Naive thymus-derived CD4-positive, alpha-beta T cell (primary cell): ENCODE measurements around the gene FAM184A. TPM values are rescaled to one million over a fixed set of nuclear protein-coding genes. Genes with fewer than 3 reads are reported as not detected.

Experiments used
- ATAC-seq: fragments of 150-1000 bp; cut with Tn5 transposase; 2 replicates; pipeline ENCODE4 v1.10.0; 2021; ENCODE audit warnings: mild to moderate bottlenecking, moderate library complexity
- CTCF ChIA-PET: fragments of 350-600 bp; sonication (Branson Sonifier 250); formaldehyde crosslinking; loops from one replicate; lab custom pipeline; 2021; ENCODE audit warnings: antibody characterized with exemption; lab: Charles Lee
- POLR2A ChIA-PET: fragments of 350-600 bp; sonication (Branson Sonifier 250); formaldehyde crosslinking; loops from one replicate; lab custom pipeline; 2021; ENCODE audit warnings: antibody characterized with exemption, inconsistent platforms; lab: Charles Lee
- DNase-seq, 9 donors: peaks; one replicate each; pipeline versions ENCODE4 v3.0.0 to v3.0.0-alpha.2; 2020 to 2022; ENCODE audit warnings: mixed read lengths in 1 of 9
- H3K27ac ChIP-seq: one replicate; pipeline ENCODE4 v1.7.0; 2013; ENCODE audit warnings: mild to moderate bottlenecking, low read depth, low read length, moderate library complexity
- H3K27me3 ChIP-seq, 2 donors: one replicate each; pipeline ENCODE4 v1.7.0; 2013; ENCODE audit warnings: low read length in 2 of 2, mild to moderate bottlenecking in 2 of 2, moderate library complexity in 2 of 2; ENCODE audit not compliant: control insufficient read depth in 2 of 2, insufficient read depth in 2 of 2
- H3K36me3 ChIP-seq, 3 experiments: 1 replicate in 2 of 3; 2 replicates in 1 of 3; pipeline ENCODE4 v1.7.0; 2013; ENCODE audit warnings: low read length in 3 of 3, mild to moderate bottlenecking in 3 of 3, moderate library complexity in 1 of 3; ENCODE audit not compliant: insufficient read depth in 3 of 3, control insufficient read depth in 2 of 3
- H3K4me1 ChIP-seq, 2 donors: one replicate each; pipeline ENCODE4 v1.7.0; 2013; ENCODE audit warnings: low read length in 2 of 2, mild to moderate bottlenecking in 2 of 2, moderate library complexity in 1 of 2; ENCODE audit not compliant: control insufficient read depth in 2 of 2, insufficient read depth in 2 of 2
- H3K4me3 ChIP-seq: 2 replicates; pipeline ENCODE4 v1.7.0; 2013; ENCODE audit warnings: mild to moderate bottlenecking, low read length
- H3K9me3 ChIP-seq, 3 experiments: 1 replicate in 2 of 3; 2 replicates in 1 of 3; pipeline ENCODE4 v1.7.0; 2013; ENCODE audit warnings: low read length in 3 of 3; ENCODE audit not compliant: control insufficient read depth in 2 of 3
- H3K27ac Mint-ChIP-seq, 9 donors: one replicate each; pipeline ENCODE4 v1.8.0; 2020 to 2022; ENCODE audit warnings: mixed read lengths in 9 of 9, mild to moderate bottlenecking in 8 of 9, moderate library complexity in 5 of 9, inconsistent platforms in 2 of 9
- H3K27me3 Mint-ChIP-seq, 5 donors: one replicate each; pipeline ENCODE4 v1.8.0; 2021 to 2022; ENCODE audit warnings: mixed read lengths in 5 of 5, mild to moderate bottlenecking in 1 of 5
- H3K36me3 Mint-ChIP-seq, 5 donors: one replicate each; pipeline ENCODE4 v1.8.0; 2020 to 2022; ENCODE audit warnings: mixed read lengths in 5 of 5, mild to moderate bottlenecking in 3 of 5, inconsistent platforms in 1 of 5
- H3K4me1 Mint-ChIP-seq, 7 donors: one replicate each; pipeline ENCODE4 v1.8.0; 2020 to 2022; ENCODE audit warnings: mixed read lengths in 7 of 7, mild to moderate bottlenecking in 3 of 7, inconsistent platforms in 1 of 7
- H3K4me3 Mint-ChIP-seq, 10 donors: one replicate each; pipeline ENCODE4 v1.8.0; 2020 to 2022; ENCODE audit warnings: mild to moderate bottlenecking in 10 of 10, mixed read lengths in 10 of 10, moderate library complexity in 6 of 10, inconsistent platforms in 2 of 10
- H3K9me3 Mint-ChIP-seq, 11 donors: one replicate each; pipeline ENCODE4 v1.8.0; 2020 to 2022; ENCODE audit warnings: mixed read lengths in 11 of 11, mild to moderate bottlenecking in 4 of 11, inconsistent platforms in 1 of 11, moderate library complexity in 1 of 11
- intact Hi-C, 2 donors: fragments of 100-400 bp; cut with micrococcal nuclease; formaldehyde crosslinking; loops; one replicate each; pipeline ENCODE4 v1.15.1; 2023
- polyA plus RNA-seq, 2 donors: library from polyadenylated mRNA; unstranded; fragments of 300-500 nt; fragmentation: Illumina TruSeq; gene quantifications; one replicate each; pipeline ENCODE4 v1.2.3, GENCODE V29; 2021
- total RNA-seq, 6 experiments: library from RNA in 5 of 6; stranded (reverse) in 5 of 6; gene quantifications; 1 replicate in 5 of 6; 2 replicates in 1 of 6; pipeline ENCODE4 v1.2.3 and lab custom pipeline; 2021 to 2026

Gene FAM184A
- total and polyA plus RNA-seq, 7 experiments from 2014 or later, result 0.99 to 9.8 (median 6.0) TPM

GRCh38 chr6:119060255-119060907, 18.1 kb downstream of the FAM184A start:
- POLR2A ChIA-PET, result interaction anchor here (1.3 kb wide), 1 partner anchor 18 kb away, joined by 3 read pairs; the partner anchor contains the start of gene FAM184A
- H3K4me1 ChIP-seq, result no peaks in the 10 kb centered on the region
- H3K27me3 ChIP-seq, result no peaks in the 10 kb centered on the region
- H3K9me3 ChIP-seq, result no peaks in the 10 kb centered on the region
- H3K4me1 Mint-ChIP-seq, result peaks cover 0 to 11% (median 10%) of the 10 kb centered on the region in 7 donors
- peaks cover 0 to 6% (median 0%) of the 10 kb centered on the region in 11 donors for H3K9me3 Mint-ChIP-seq
- H3K36me3 Mint-ChIP-seq, result peaks cover 0 to 10% (median 0%) of the 10 kb centered on the region in 5 donors
- no peaks in the 10 kb centered on the region for H3K36me3 ChIP-seq
- CTCF ChIA-PET, result no interaction called here
- H3K27ac Mint-ChIP-seq, result no peak overlapping the region
- no peak overlapping the region for H3K27ac ChIP-seq
- DNase-seq (no peak), ATAC-seq (no peak)
- H3K4me3 ChIP-seq, result no peak overlapping the region
- no peak overlapping the region for H3K4me3 Mint-ChIP-seq
- no peaks in the 10 kb centered on the region for H3K27me3 Mint-ChIP-seq
- intact Hi-C loops, result loop anchor here (2.0 kb wide), 1 partner anchor 16 kb away; no protein-coding TSS in a partner anchor

GRCh38 chr6:119055069-119055468, 23.4 kb downstream of the FAM184A start:
- CTCF ChIA-PET, result no interaction called here
- peak overlapping the region in 2 of 9 donors; percentile 31 to 43 for H3K27ac Mint-ChIP-seq

GRCh38 chr6:119052987-119053386, 25.5 kb downstream of the FAM184A start:
- Histone ChIP-seq H3K4me1 (no peaks in the 10 kb centered on the region), H3K27ac (no peak overlapping the region), H3K27me3 (no peaks in the 10 kb centered on the region), H3K9me3 (no peaks in the 10 kb centered on the region), H3K4me3 (no peak overlapping the region), H3K36me3 (no peaks in the 10 kb centered on the region)
- Mint-ChIP-seq H3K4me1 (peaks cover 9 to 37% (median 18%) of the 10 kb centered on the region in 7 donors), H3K9me3 (peaks cover 0 to 11% (median 4%) of the 10 kb centered on the region in 11 donors), H3K36me3 (peaks cover 0 to 15% (median 6%) of the 10 kb centered on the region in 5 donors), H3K4me3 (peak overlapping the region in 1 of 10 donors; percentile 14), H3K27ac (peak overlapping the region in 7 of 9 donors; percentile 1 to 74 (median 43)), H3K27me3 (no peaks in the 10 kb centered on the region)
- ChIA-PET POLR2A (interaction anchor here (0.7 kb wide), 1 partner anchor 21 kb away, joined by 3 read pairs; no protein-coding TSS in a partner anchor), CTCF (interaction anchor here (0.7 kb wide), 1 partner anchor 56 kb away, joined by 3 read pairs; no protein-coding TSS in a partner anchor)
- DNase-seq (no peak), ATAC-seq (peak; percentile 40)
- intact Hi-C loops, result loop anchor here in 1 of 2 donors (1.0 to 5.0 kb wide), 3 partner anchors 25 to 58 kb away; partner anchors contain the start of gene FAM184A

More at GRCh38 chr6:119055069-119055468, 23.4 kb downstream of the FAM184A start:
- Mint-ChIP-seq H3K4me3 (no peak overlapping the region), H3K27me3 (no peaks in the 10 kb centered on the region), H3K9me3 (peaks cover 0 to 10% (median 1%) of the 10 kb centered on the region in 11 donors), H3K4me1 (peaks cover 8 to 28% (median 16%) of the 10 kb centered on the region in 7 donors), H3K36me3 (peaks cover 0 to 15% (median 1%) of the 10 kb centered on the region in 5 donors)
- Histone ChIP-seq H3K9me3 (no peaks in the 10 kb centered on the region), H3K4me1 (no peaks in the 10 kb centered on the region), H3K27me3 (no peaks in the 10 kb centered on the region), H3K27ac (no peak overlapping the region), H3K4me3 (no peak overlapping the region), H3K36me3 (no peaks in the 10 kb centered on the region)
- intact Hi-C loops, result no loop called here
- ATAC-seq, result no peak
- POLR2A ChIA-PET, result no interaction called here
- DNase-seq, result no peak

GRCh38 chr6:119052292-119052889, 26.1 kb downstream of the FAM184A start:
- ATAC-seq (peak; percentile 61), DNase-seq (peak in 3 of 9 donors; percentile 13 to 26 (median 24))
- Histone ChIP-seq H3K27me3 (no peaks in the 10 kb centered on the region), H3K9me3 (no peaks in the 10 kb centered on the region), H3K36me3 (no peaks in the 10 kb centered on the region), H3K4me3 (no peak overlapping the region), H3K27ac (no peak overlapping the region), H3K4me1 (no peaks in the 10 kb centered on the region)
- CTCF ChIA-PET, result interaction anchor here (0.7 kb wide), 1 partner anchor 57 kb away, joined by 3 read pairs; no protein-coding TSS in a partner anchor
- Mint-ChIP-seq H3K27ac (peak overlapping the region in 6 of 9 donors; percentile 1 to 74 (median 46)), H3K4me3 (peak overlapping the region in 2 of 10 donors; percentile 9 to 14), H3K4me1 (peaks cover 9 to 43% (median 24%) of the 10 kb centered on the region in 7 donors), H3K36me3 (peaks cover 0 to 15% (median 6%) of the 10 kb centered on the region in 5 donors), H3K27me3 (no peaks in the 10 kb centered on the region), H3K9me3 (peaks cover 0 to 11% (median 4%) of the 10 kb centered on the region in 11 donors)
- intact Hi-C loops, result loop anchor here in 1 of 2 donors (1.0 to 5.0 kb wide), 3 partner anchors 26 to 58 kb away; partner anchors contain the start of gene FAM184A
- POLR2A ChIA-PET, result interaction anchor here (0.7 kb wide), 1 partner anchor 22 kb away, joined by 3 read pairs; no protein-coding TSS in a partner anchor

- no peak overlapping the region for H3K27ac Mint-ChIP-seq
- H3K4me1 Mint-ChIP-seq, result peaks cover 7 to 40% (median 27%) of the 10 kb centered on the region in 7 donors
- intact Hi-C loops, result no loop called here
Observed at GRCh38 chr6:119044255-119044654, 34.2 kb downstream of the FAM184A start.

GRCh38 chr6:119043783-119044182, 34.7 kb downstream of the FAM184A start:
- Histone ChIP-seq H3K4me3 (no peak overlapping the region), H3K36me3 (no peaks in the 10 kb centered on the region), H3K27ac (no peak overlapping the region), H3K9me3 (no peaks in the 10 kb centered on the region), H3K27me3 (no peaks in the 10 kb centered on the region), H3K4me1 (no peaks in the 10 kb centered on the region)
- peaks cover 7 to 40% (median 27%) of the 10 kb centered on the region in 7 donors for H3K4me1 Mint-ChIP-seq
- peaks cover 0 to 4% (median 0%) of the 10 kb centered on the region in 11 donors for H3K9me3 Mint-ChIP-seq
- ChIA-PET CTCF (no interaction called here), POLR2A (no interaction called here)
- peaks cover 0 to 15% (median 8%) of the 10 kb centered on the region in 5 donors for H3K36me3 Mint-ChIP-seq
- DNase-seq (no peak), ATAC-seq (no peak)
- no peaks in the 10 kb centered on the region for H3K27me3 Mint-ChIP-seq
- H3K4me3 Mint-ChIP-seq, result no peak overlapping the region
- peak overlapping the region in 1 of 9 donors; percentile 21 for H3K27ac Mint-ChIP-seq
- intact Hi-C loops, result no loop called here

More at GRCh38 chr6:119044255-119044654, 34.2 kb downstream of the FAM184A start:
- Mint-ChIP-seq H3K4me3 (no peak overlapping the region), H3K27me3 (no peaks in the 10 kb centered on the region), H3K36me3 (peaks cover 0 to 11% (median 8%) of the 10 kb centered on the region in 5 donors), H3K9me3 (peaks cover 0 to 4% (median 0%) of the 10 kb centered on the region in 11 donors)
- H3K36me3 ChIP-seq, result no peaks in the 10 kb centered on the region
- H3K27ac ChIP-seq, result no peak overlapping the region
- H3K27me3 ChIP-seq, result no peaks in the 10 kb centered on the region
- CTCF ChIA-PET, result no interaction called here
- POLR2A ChIA-PET, result no interaction called here
- no peaks in the 10 kb centered on the region for H3K9me3 ChIP-seq
- no peak for DNase-seq
- no peaks in the 10 kb centered on the region for H3K4me1 ChIP-seq
- no peak for ATAC-seq
- no peak overlapping the region for H3K4me3 ChIP-seq
